ENCODE data around the gene AFDN. TPM values are rescaled to one million over a fixed set of nuclear protein-coding genes. Genes with fewer than 3 reads are reported as not detected.

The AFDN gene
- total RNA-seq, 4 donors from 2014 or later, result 148 to 371 (median 204) TPM

DNA sequence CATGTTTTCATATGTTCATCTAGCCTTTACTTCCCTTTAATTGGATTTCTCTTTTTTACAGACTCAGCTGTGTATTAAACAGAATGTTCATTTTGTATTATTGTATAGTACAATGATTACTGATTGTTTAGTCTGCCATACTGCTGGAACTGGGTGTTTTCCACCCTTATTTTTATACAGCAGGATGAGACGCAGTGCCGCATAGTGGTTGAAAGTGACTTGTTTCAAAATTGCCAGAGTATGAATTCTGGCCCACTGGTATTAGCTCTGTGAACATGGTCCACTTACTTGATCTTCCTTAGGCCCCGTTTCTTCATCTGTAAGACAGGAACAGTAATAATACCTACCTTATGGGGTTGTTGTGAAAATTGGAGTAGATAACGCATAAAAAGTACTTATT is 22.1 kb downstream of the AFDN start:
- peaks cover 0 to 33% (median 6%) of the 10 kb centered on the region in 4 donors for H3K4me1 ChIP-seq
- H3K9me3 ChIP-seq, result no peaks in the 10 kb centered on the region
- TF ChIP-seq EP300 (IDR thresholded peaks at IDR 0.05; ENCODE audit: low read depth), result no peak
- H3K36me3 ChIP-seq, result no peaks in the 10 kb centered on the region
- 96 to 97% methylated on average over 4 of the region's 4 CpGs for WGBS, 2 donors (ENCODE audit: low coverage in 1 of 2)
- intact Hi-C loops (cut with DNase I; ENCODE audit: low total_unique reads) (no loop called here), in situ Hi-C loops (cut with MboI; ENCODE audit: low pct_ligation_motif_present in 1 of 4, low pct_unique_long_range_greater_than_20kb in 1 of 4, low sequenced_read_pairs in 3 of 4) (no loop called here)
- H3K27ac ChIP-seq, result no peak overlapping the region
- DNase-seq, result no peak
- H3K4me3 ChIP-seq, result no peak overlapping the region
- H3K27me3 ChIP-seq, result no peaks in the 10 kb centered on the region

- Histone ChIP-seq H3K27ac (no peak overlapping the region), H3K4me3 (no peak overlapping the region), H3K27me3 (no peaks in the 10 kb centered on the region), H3K4me1 (peaks cover 0 to 33% (median 6%) of the 10 kb centered on the region in 4 donors), H3K36me3 (no peaks in the 10 kb centered on the region), H3K9me3 (no peaks in the 10 kb centered on the region)
- in situ Hi-C loops (cut with MboI; ENCODE audit: low pct_ligation_motif_present in 1 of 4, low pct_unique_long_range_greater_than_20kb in 1 of 4, low sequenced_read_pairs in 3 of 4) (no loop called here), intact Hi-C loops (cut with DNase I; ENCODE audit: low total_unique reads) (no loop called here)
- no peak for DNase-seq
- TF ChIP-seq CTCF (IDR thresholded peaks at IDR 0.05), result no peak
- no peak for TF ChIP-seq POLR2AphosphoS5 (IDR thresholded peaks at IDR 0.05)
- TF ChIP-seq POLR2A (IDR thresholded peaks at IDR 0.05), result no peak
- TF ChIP-seq EP300 (IDR thresholded peaks at IDR 0.05; ENCODE audit: low read depth), result no peak
- WGBS, 2 donors (ENCODE audit: low coverage in 1 of 2), result 44 to 45% methylated on average over 4 of the region's 4 CpGs
Measured at GRCh38 chr6:167849846-167850459, 23.2 kb downstream of the AFDN start.

- H3K27ac ChIP-seq, result no peak overlapping the region
- DNase-seq, result no peak
- no peaks in the 10 kb centered on the region for H3K27me3 ChIP-seq
- H3K36me3 ChIP-seq, result no peaks in the 10 kb centered on the region
- no peak for TF ChIP-seq POLR2AphosphoS5 (IDR thresholded peaks at IDR 0.05)
- TF ChIP-seq EP300 (IDR thresholded peaks at IDR 0.05; ENCODE audit: low read depth), result no peak
- TF ChIP-seq CTCF (IDR thresholded peaks at IDR 0.05), result no peak
- TF ChIP-seq POLR2A (IDR thresholded peaks at IDR 0.05), result no peak
- peaks cover 0 to 33% (median 6%) of the 10 kb centered on the region in 4 donors for H3K4me1 ChIP-seq
- 91 to 95% methylated on average over 6 of the region's 6 CpGs for WGBS, 2 donors (ENCODE audit: low coverage in 1 of 2)
- no peak overlapping the region for H3K4me3 ChIP-seq
- intact Hi-C loops (cut with DNase I; ENCODE audit: low total_unique reads) (no loop called here), in situ Hi-C loops (cut with MboI; ENCODE audit: low pct_ligation_motif_present in 1 of 4, low pct_unique_long_range_greater_than_20kb in 1 of 4, low sequenced_read_pairs in 3 of 4) (no loop called here)
- no peaks in the 10 kb centered on the region for H3K9me3 ChIP-seq
Measured at GRCh38 chr6:167850782-167851181, 24.1 kb downstream of the AFDN start.

DNA sequence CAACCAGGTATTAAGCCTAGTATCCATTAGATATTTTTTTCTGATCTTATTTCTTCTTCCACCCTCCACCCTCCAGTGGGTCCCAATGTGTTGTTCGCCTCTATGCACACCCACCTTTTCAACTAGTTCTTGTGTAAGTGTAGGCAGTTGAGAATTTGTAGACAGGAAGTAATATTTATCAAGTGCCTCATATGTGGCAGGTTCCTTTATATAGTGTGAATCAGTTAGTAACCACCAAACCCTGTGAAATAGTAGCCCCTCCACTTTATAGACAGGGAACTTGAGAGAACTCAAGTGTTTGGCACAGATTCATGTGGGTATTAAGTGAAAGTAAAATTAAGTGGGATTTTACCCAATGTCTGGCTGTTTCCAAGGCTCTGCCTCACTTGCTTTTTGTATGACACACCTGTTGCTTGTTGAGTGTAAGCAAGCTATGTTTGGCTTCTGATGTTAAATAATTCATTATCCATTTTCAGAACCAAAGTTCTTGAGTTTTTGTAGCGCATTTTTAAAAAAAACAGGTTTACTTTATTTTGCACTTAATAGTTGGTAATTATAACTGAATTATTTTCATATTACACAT is 24.8 kb downstream of the AFDN start:
- in situ Hi-C loops (cut with MboI; ENCODE audit: low pct_ligation_motif_present in 1 of 4, low pct_unique_long_range_greater_than_20kb in 1 of 4, low sequenced_read_pairs in 3 of 4) (no loop called here), intact Hi-C loops (cut with DNase I; ENCODE audit: low total_unique reads) (no loop called here)
- Histone ChIP-seq H3K4me1 (peaks cover 0 to 39% (median 6%) of the 10 kb centered on the region in 4 donors), H3K27ac (no peak overlapping the region), H3K36me3 (no peaks in the 10 kb centered on the region), H3K4me3 (no peak overlapping the region), H3K27me3 (no peaks in the 10 kb centered on the region), H3K9me3 (no peaks in the 10 kb centered on the region)
- no peak for TF ChIP-seq POLR2A (IDR thresholded peaks at IDR 0.05)
- no peak for TF ChIP-seq EP300 (IDR thresholded peaks at IDR 0.05; ENCODE audit: low read depth)
- TF ChIP-seq POLR2AphosphoS5 (IDR thresholded peaks at IDR 0.05), result no peak
- no peak for TF ChIP-seq CTCF (IDR thresholded peaks at IDR 0.05)
- DNase-seq, result no peak
- 86 to 88% methylated on average over 2 of the region's 2 CpGs for WGBS, 2 donors (ENCODE audit: low coverage in 1 of 2)
